Uterus (tissue), 2 donors: ENCODE measurements around the gene ZMPSTE24.

Experiments
- CTCF ChIP-seq, 4 experiments: fragments of 200-600 bp in 2 of 4; fragments of 450-650 bp in 2 of 4; sonication (generic) in 2 of 4; IDR thresholded peaks; one replicate each; pipeline ENCODE4 v1.5.1; 2016 to 2019; ENCODE audit warnings: antibody characterized with exemption in 4 of 4, mild to moderate bottlenecking in 2 of 4, moderate library complexity in 1 of 4
- POLR2A ChIP-seq, 2 donors: fragments of 450-650 bp; IDR thresholded peaks; one replicate each; pipeline ENCODE4 v1.6.1; 2016; ENCODE audit warnings: antibody characterized with exemption in 2 of 2, mild to moderate bottlenecking in 1 of 2, moderate library complexity in 1 of 2

- no peak for TF ChIP-seq CTCF (IDR thresholded peaks at IDR 0.05)
- no peak for TF ChIP-seq POLR2A (IDR thresholded peaks at IDR 0.05)
Observed at GRCh38 chr1:40255231-40255630, 2.8 kb upstream of the ZMPSTE24 start.
